Measurements from ENCODE around the gene LPIN1.
"Not testable (repeated sequence)": the region's sequence is repeated elsewhere in the genome, so short reads cannot be mapped to it uniquely, and the experiment has no call there.

Gene LPIN1

GRCh38 chr2:11837875-11838734 lies 91.7 kb downstream of the LPIN1 start:
- no peak for FAIRE-seq

GRCh38 chr2:11839916-11840315 lies 93.5 kb downstream of the LPIN1 start:
- FAIRE-seq: no peak

- no peak for FAIRE-seq
These were observed 95.9 kb downstream of the LPIN1 start for GRCh38 chr2:11842336-11842735.

- not testable (repeated sequence) for FAIRE-seq
These were observed 98.4 kb downstream of the LPIN1 start for GRCh38 chr2:11844798-11845197.

- not testable (repeated sequence) for FAIRE-seq
These were observed 101.5 kb downstream of the LPIN1 start for GRCh38 chr2:11847935-11848334.

- no peak for FAIRE-seq
These were observed 103.7 kb downstream of the LPIN1 start for GRCh38 chr2:11850082-11850481.

- FAIRE-seq: no peak
These were observed 106.2 kb downstream of the LPIN1 start for GRCh38 chr2:11852526-11853196.

GRCh38 chr2:11853197-11853588 lies 106.8 kb downstream of the LPIN1 start:
- FAIRE-seq: no peak

GRCh38 chr2:11855064-11855760 lies 108.8 kb downstream of the LPIN1 start:
- no peak for FAIRE-seq

GRCh38 chr2:11856095-11856494 lies 109.7 kb downstream of the LPIN1 start:
- no peak for FAIRE-seq

GRCh38 chr2:11858883-11859282 lies 112.5 kb downstream of the LPIN1 start:
- no peak for FAIRE-seq

GRCh38 chr2:11859975-11860374 lies 113.5 kb downstream of the LPIN1 start:
- FAIRE-seq: not testable (repeated sequence)

- no peak for FAIRE-seq
These were observed 114.6 kb downstream of the LPIN1 start for GRCh38 chr2:11861044-11861443.

- no peak for FAIRE-seq
These were observed 115.6 kb downstream of the LPIN1 start for GRCh38 chr2:11862049-11862448.

GRCh38 chr2:11863103-11863502 lies 116.7 kb downstream of the LPIN1 start:
- no peak for FAIRE-seq

- no peak for FAIRE-seq
These were observed 117.3 kb downstream of the LPIN1 start for GRCh38 chr2:11863513-11864328.

GRCh38 chr2:11864724-11865123 lies 118.3 kb downstream of the LPIN1 start:
- no peak for FAIRE-seq

- FAIRE-seq: no peak
These were observed 118.9 kb downstream of the LPIN1 start for GRCh38 chr2:11865378-11865777.

- FAIRE-seq: no peak
These were observed 119.4 kb downstream of the LPIN1 start for GRCh38 chr2:11865805-11866204.

GRCh38 chr2:11866358-11867335 lies 120.2 kb downstream of the LPIN1 start:
- no peak for FAIRE-seq

- no peak for FAIRE-seq
These were observed 121.5 kb downstream of the LPIN1 start for GRCh38 chr2:11867926-11868325.

Data from TTC549 (cell line).